HCT116 (cell line): Measurements from ENCODE around the gene COL4A1.
A peak's percentile ranks its signal among the peaks of the same experiment; 100 is the strongest.

Source experiments
- ELF1 ChIP-seq: IDR thresholded peaks from 2 replicates; pipeline ENCODE4 v1.6.1; 2012; ENCODE audit warnings: low read depth, borderline replicate concordance
- EZH2 ChIP-seq: fragments of 200-600 bp; sonication (generic); IDR thresholded peaks from 2 replicates; pipeline ENCODE4 v1.6.1; 2017; ENCODE audit warnings: antibody characterized with exemption, mixed run types
- JUND ChIP-seq: IDR thresholded peaks from 2 replicates; pipeline ENCODE4 v1.6.1; 2012
- POLR2A ChIP-seq: IDR thresholded peaks from 2 replicates; pipeline ENCODE4 v1.7.0; 2011; ENCODE audit warnings: borderline replicate concordance; ENCODE audit not compliant: insufficient read depth, insufficient read length; ENCODE audit errors: extremely low read depth
- REST ChIP-seq: IDR thresholded peaks from 2 replicates; pipeline ENCODE4 v1.6.1; 2012; ENCODE audit warnings: low read depth
- SIN3A ChIP-seq: IDR thresholded peaks from 2 replicates; pipeline ENCODE4 v1.6.1; 2012; ENCODE audit warnings: low read depth
- SP1 ChIP-seq: IDR thresholded peaks from 2 replicates; pipeline ENCODE4 v1.6.1; 2012; ENCODE audit warnings: low read depth
- YY1 ChIP-seq: IDR thresholded peaks from 2 replicates; pipeline ENCODE4 v1.6.1; 2011; ENCODE audit warnings: low read length, low read depth, moderate library complexity, mild to moderate bottlenecking; ENCODE audit not compliant: insufficient replicate concordance; ENCODE audit errors: extremely low read depth
- TF ChIP-seq, protein P1 (sequence below), 3 experiments: fragments of 200-600 bp in 1 of 3; sonication (generic) in 1 of 3; IDR thresholded peaks in 2 of 3; conservative IDR thresholded peaks in 1 of 3; 2 replicates each; pipeline ENCODE4 v1.5.1; 2012 to 2017; ENCODE audit warnings: low read depth in 2 of 3, low read length in 2 of 3, antibody characterized with exemption in 1 of 3, borderline replicate concordance in 1 of 3, control low read depth in 1 of 3, mild to moderate bottlenecking in 1 of 3, mixed read lengths in 1 of 3, mixed run types in 1 of 3, moderate library complexity in 1 of 3; ENCODE audit not compliant: insufficient read depth in 1 of 3
- TF ChIP-seq, protein P2 (sequence below): IDR thresholded peaks from 2 replicates; pipeline ENCODE4 v1.6.1; 2012
- TF ChIP-seq, protein P3 (sequence below): IDR thresholded peaks from 2 replicates; pipeline ENCODE4 v1.6.1; 2011; ENCODE audit warnings: mild to moderate bottlenecking, low read length, moderate library complexity; ENCODE audit not compliant: insufficient replicate concordance; ENCODE audit errors: extremely low read depth

GRCh38 chr13:110323172-110323891 is 16.4 kb upstream of the COL4A1 start:
- TF ChIP-seq, protein P1, sequence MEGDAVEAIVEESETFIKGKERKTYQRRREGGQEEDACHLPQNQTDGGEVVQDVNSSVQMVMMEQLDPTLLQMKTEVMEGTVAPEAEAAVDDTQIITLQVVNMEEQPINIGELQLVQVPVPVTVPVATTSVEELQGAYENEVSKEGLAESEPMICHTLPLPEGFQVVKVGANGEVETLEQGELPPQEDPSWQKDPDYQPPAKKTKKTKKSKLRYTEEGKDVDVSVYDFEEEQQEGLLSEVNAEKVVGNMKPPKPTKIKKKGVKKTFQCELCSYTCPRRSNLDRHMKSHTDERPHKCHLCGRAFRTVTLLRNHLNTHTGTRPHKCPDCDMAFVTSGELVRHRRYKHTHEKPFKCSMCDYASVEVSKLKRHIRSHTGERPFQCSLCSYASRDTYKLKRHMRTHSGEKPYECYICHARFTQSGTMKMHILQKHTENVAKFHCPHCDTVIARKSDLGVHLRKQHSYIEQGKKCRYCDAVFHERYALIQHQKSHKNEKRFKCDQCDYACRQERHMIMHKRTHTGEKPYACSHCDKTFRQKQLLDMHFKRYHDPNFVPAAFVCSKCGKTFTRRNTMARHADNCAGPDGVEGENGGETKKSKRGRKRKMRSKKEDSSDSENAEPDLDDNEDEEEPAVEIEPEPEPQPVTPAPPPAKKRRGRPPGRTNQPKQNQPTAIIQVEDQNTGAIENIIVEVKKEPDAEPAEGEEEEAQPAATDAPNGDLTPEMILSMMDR (IDR thresholded peaks at IDR 0.05 in 2 of 3, conservative IDR thresholded peaks at IDR 0.05 in 1 of 3; ENCODE audit: borderline replicate concordance in 1 of 3, insufficient read depth in 1 of 3, low read depth in 2 of 3, low read length in 2 of 3): peak in 2 of 3 experiments; percentile 25 to 36; a peak in 3 of 6 replicates
- TF ChIP-seq ELF1 (no peak), EZH2 (no peak), SIN3A (no peak), JUND (no peak), SP1 (no peak), REST (no peak), YY1 (no peak), POLR2A (no peak)
- TF ChIP-seq, protein P2, sequence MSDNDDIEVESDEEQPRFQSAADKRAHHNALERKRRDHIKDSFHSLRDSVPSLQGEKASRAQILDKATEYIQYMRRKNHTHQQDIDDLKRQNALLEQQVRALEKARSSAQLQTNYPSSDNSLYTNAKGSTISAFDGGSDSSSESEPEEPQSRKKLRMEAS: no peak
- TF ChIP-seq, protein P3, sequence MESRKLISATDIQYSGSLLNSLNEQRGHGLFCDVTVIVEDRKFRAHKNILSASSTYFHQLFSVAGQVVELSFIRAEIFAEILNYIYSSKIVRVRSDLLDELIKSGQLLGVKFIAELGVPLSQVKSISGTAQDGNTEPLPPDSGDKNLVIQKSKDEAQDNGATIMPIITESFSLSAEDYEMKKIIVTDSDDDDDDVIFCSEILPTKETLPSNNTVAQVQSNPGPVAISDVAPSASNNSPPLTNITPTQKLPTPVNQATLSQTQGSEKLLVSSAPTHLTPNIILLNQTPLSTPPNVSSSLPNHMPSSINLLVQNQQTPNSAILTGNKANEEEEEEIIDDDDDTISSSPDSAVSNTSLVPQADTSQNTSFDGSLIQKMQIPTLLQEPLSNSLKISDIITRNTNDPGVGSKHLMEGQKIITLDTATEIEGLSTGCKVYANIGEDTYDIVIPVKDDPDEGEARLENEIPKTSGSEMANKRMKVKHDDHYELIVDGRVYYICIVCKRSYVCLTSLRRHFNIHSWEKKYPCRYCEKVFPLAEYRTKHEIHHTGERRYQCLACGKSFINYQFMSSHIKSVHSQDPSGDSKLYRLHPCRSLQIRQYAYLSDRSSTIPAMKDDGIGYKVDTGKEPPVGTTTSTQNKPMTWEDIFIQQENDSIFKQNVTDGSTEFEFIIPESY: no peak
